A673 (cell line): Measurements from ENCODE around the gene ANKRD12. TPM values are rescaled to one million over a fixed set of nuclear protein-coding genes. Genes with fewer than 3 reads are reported as not detected.
"Not testable (repeated sequence)": the region's sequence is repeated elsewhere in the genome, so short reads cannot be mapped to it uniquely, and the experiment has no call there.

Experiments used
- BruUV-seq: library from RNA; stranded (reverse); fragments of 400-500 nt; replicated peaks from 2 replicates; lab custom pipeline; 2021; lab: Mats Ljungman, UMichigan
- CTCF ChIA-PET: fragments of 300-600 bp; sonication (Branson Sonifier 250); formaldehyde crosslinking; loops from one replicate; lab custom pipeline; 2022; ENCODE audit warnings: antibody characterized with exemption; lab: Charles Lee
- POLR2A ChIA-PET: fragments of 300-600 bp; sonication (Branson Sonifier 250); formaldehyde crosslinking; loops from one replicate; lab custom pipeline; 2022; ENCODE audit warnings: antibody characterized with exemption; ENCODE audit not compliant: low non-redundant PET; lab: Charles Lee
- DNase-seq: peaks from one replicate; pipeline ENCODE4 v3.0.0-alpha.2; 2015; ENCODE audit warnings: low spot score
- H3K27ac ChIP-seq: fragments of 200-600 bp; sonication (generic); 2 replicates; pipeline ENCODE4 v1.5.1; 2016; ENCODE audit warnings: mixed run types, low read depth, mild to moderate bottlenecking, mixed read lengths, antibody characterized with exemption, low read length; ENCODE audit not compliant: poor library complexity, severe bottlenecking
- H3K27me3 ChIP-seq: fragments of 200-600 bp; sonication (generic); replicated peaks from 2 replicates; pipeline ENCODE4 v1.6.1; 2017; ENCODE audit warnings: mixed run types, low read depth, mild to moderate bottlenecking, mixed read lengths, antibody characterized with exemption, low read length; ENCODE audit not compliant: insufficient read depth, poor library complexity
- H3K36me3 ChIP-seq: fragments of 200-600 bp; sonication (generic); 2 replicates; pipeline ENCODE4 v1.6.1; 2016; ENCODE audit warnings: mixed run types, mild to moderate bottlenecking, mixed read lengths, antibody characterized with exemption, low read length; ENCODE audit not compliant: insufficient read depth, poor library complexity, severe bottlenecking
- H3K4me1 ChIP-seq: fragments of 200-600 bp; sonication (generic); 2 replicates; pipeline ENCODE4 v1.6.1; 2017; ENCODE audit warnings: mixed run types, mild to moderate bottlenecking, mixed read lengths, antibody characterized with exemption, low read length; ENCODE audit not compliant: insufficient read depth, poor library complexity, severe bottlenecking
- H3K4me3 ChIP-seq: fragments of 200-600 bp; sonication (generic); 2 replicates; pipeline ENCODE4 v1.5.1; 2016; ENCODE audit warnings: low read depth, mixed run types, mild to moderate bottlenecking, mixed read lengths, low read length; ENCODE audit not compliant: poor library complexity, severe bottlenecking
- H3K9me3 ChIP-seq: fragments of 200-600 bp; sonication (generic); 2 replicates; pipeline ENCODE4 v1.6.1; 2016; ENCODE audit warnings: mixed run types, low read depth, mild to moderate bottlenecking, mixed read lengths, antibody characterized with exemption, low read length; ENCODE audit not compliant: poor library complexity, severe bottlenecking
- CTCF ChIP-seq: fragments of 300-800, 200-600 bp; sonication (generic); conservative IDR thresholded peaks from 2 replicates; pipeline ENCODE4 v1.5.1; 2017; ENCODE audit warnings: low read depth, mild to moderate bottlenecking, antibody characterized with exemption, low read length, moderate library complexity, mixed read lengths
- EZH2 ChIP-seq: fragments of 200-600 bp; sonication (generic); IDR thresholded peaks from 2 replicates; pipeline ENCODE4 v1.6.1; 2017; ENCODE audit warnings: borderline replicate concordance, low read depth, mild to moderate bottlenecking, mixed read lengths, antibody characterized with exemption, low read length; ENCODE audit not compliant: poor library complexity, severe bottlenecking
- intact Hi-C: fragments of 100-400 bp; cut with micrococcal nuclease; formaldehyde crosslinking; loops from one replicate; pipeline ENCODE4 v1.10.0; 2022; ENCODE audit not compliant: unreplicated experiment
- total RNA-seq: library from RNA; stranded (reverse); gene quantifications from 2 replicates; pipeline ENCODE4 v1.2.3, GENCODE V29; 2021

ANKRD12 gene
- total RNA-seq, 1 experiment from 2014 or later = 24.2 TPM

DNA sequence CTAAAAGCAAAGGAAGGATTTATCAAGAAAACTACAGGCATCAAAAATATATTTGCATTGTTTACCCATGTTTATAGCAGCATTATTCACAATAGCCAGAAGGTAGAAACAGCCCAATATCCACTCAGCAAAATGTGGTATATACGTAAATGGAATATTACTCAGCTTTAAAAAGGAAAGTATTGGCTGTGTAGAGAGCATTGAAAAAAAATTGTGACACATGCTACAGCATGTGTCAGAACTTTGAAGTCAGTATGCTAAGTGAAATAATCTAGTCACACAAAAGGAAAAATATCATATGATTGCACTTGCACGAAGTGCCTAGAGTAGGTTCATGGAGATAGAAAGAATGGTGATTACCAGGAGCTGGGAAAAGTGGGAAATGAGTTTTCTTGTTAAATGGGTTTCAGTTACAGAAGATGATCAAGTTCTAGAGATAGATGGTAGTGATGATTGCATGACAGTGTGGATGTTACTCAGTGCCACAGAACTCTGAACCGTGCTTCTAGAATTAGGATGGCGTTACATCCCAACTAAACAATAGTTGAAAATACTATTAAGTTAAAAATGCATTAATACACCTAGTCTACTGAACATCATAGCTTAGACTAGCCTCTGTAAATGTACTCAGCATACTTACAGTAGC lies 20.1 kb downstream of the ANKRD12 start:
- Histone ChIP-seq H3K4me1 (no peaks in the 10 kb centered on the region), H3K36me3 (no peaks in the 10 kb centered on the region), H3K27ac (no peak overlapping the region), H3K9me3 (no peaks in the 10 kb centered on the region), H3K4me3 (no peak overlapping the region), H3K27me3 (no peaks in the 10 kb centered on the region)
- BruUV-seq = no TSS peak
- no peak for DNase-seq
- intact Hi-C loops = no loop called here
- CTCF ChIA-PET = no interaction called here
- TF ChIP-seq EZH2 = no peak
- POLR2A ChIA-PET = no interaction called here

- no peak for TF ChIP-seq CTCF
- no peak for TF ChIP-seq EZH2
Observed at GRCh38 chr18:9157806-9158205, 21.2 kb downstream of the ANKRD12 start.

DNA sequence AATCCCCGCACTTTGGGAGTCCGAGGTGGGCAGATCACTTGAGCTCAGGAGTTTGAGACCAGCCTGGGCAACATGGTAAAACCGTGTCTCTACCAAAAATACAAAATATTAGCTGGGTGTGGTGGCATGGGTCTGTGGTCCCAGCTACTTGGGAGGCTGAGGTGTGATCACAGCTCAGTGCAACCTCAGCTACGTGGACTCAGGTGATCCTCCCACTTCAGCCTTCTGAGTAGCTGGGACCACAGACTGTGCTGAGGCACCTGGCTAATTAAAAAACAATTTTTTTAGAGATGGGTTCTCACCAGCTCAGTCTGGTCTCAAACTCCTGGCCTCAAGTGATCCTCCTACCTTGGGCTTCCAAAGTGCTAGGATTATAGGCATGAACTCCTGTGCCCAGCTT lies 23.4 kb downstream of the ANKRD12 start:
- TF ChIP-seq EZH2 (no peak), CTCF (no peak)
- intact Hi-C loops = no loop called here
- Histone ChIP-seq H3K4me1 (no peaks in the 10 kb centered on the region), H3K4me3 (no peak overlapping the region), H3K36me3 (no peaks in the 10 kb centered on the region), H3K27ac (no peak overlapping the region), H3K27me3 (no peaks in the 10 kb centered on the region), H3K9me3 (peaks cover 9% of the 10 kb centered on the region)
- no peak for DNase-seq
- POLR2A ChIA-PET = no interaction called here
- BruUV-seq = no TSS peak
- CTCF ChIA-PET = no interaction called here

More at GRCh38 chr18:9157806-9158205, 21.2 kb downstream of the ANKRD12 start:
- H3K4me1 ChIP-seq = no peaks in the 10 kb centered on the region
- ChIA-PET POLR2A (no interaction called here), CTCF (no interaction called here)
- no peaks in the 10 kb centered on the region for H3K36me3 ChIP-seq
- no peak overlapping the region for H3K27ac ChIP-seq
- H3K4me3 ChIP-seq = no peak overlapping the region
- H3K27me3 ChIP-seq = no peaks in the 10 kb centered on the region
- DNase-seq = no peak
- intact Hi-C loops = no loop called here
- no TSS peak for BruUV-seq
- no peaks in the 10 kb centered on the region for H3K9me3 ChIP-seq

DNA sequence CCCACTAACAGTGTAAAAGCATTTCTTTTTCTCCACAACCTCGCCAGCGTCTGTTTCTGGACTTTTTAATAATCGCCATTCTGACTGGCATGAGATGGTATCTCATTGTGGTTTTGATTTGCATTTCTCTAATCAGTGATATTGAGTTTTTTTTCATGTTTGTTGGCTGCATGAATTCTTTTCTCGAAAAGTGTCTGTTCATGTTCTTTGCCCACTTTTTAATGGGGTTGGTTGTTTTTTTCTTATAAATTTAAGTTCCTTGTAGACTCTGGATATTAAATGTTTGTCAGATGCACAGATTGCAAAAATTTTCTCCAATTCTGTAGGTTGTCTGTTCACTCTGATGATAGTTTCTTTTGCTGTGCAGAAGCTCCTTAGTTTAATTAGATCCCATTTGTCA lies 26.1 kb downstream of the ANKRD12 start:
- intact Hi-C loops = not testable (repeated sequence)

GRCh38 chr18:9164149-9164548 lies 27.6 kb downstream of the ANKRD12 start:
- H3K4me1 ChIP-seq, intact Hi-C loops, BruUV-seq, H3K27me3 ChIP-seq, DNase-seq, H3K4me3 ChIP-seq, H3K27ac ChIP-seq, H3K36me3 ChIP-seq, CTCF ChIA-PET, H3K9me3 ChIP-seq, POLR2A ChIA-PET: not testable (repeated sequence)

More for the DNA sequence above, 26.1 kb downstream of the ANKRD12 start:
- H3K4me3 ChIP-seq, POLR2A ChIA-PET, H3K27me3 ChIP-seq, H3K9me3 ChIP-seq, H3K27ac ChIP-seq, DNase-seq, CTCF ChIA-PET, H3K36me3 ChIP-seq, BruUV-seq, H3K4me1 ChIP-seq: not testable (repeated sequence)

GRCh38 chr18:9165883-9166282 lies 29.3 kb downstream of the ANKRD12 start:
- H3K9me3 ChIP-seq, BruUV-seq, H3K27me3 ChIP-seq, intact Hi-C loops, H3K27ac ChIP-seq, CTCF ChIA-PET, H3K4me1 ChIP-seq, H3K36me3 ChIP-seq, POLR2A ChIA-PET, DNase-seq, H3K4me3 ChIP-seq: not testable (repeated sequence)
